HG03432 (cell line): ENCODE measurements around the gene DCC.
A peak's percentile ranks its signal among the peaks of the same experiment; 100 is the strongest.

Source experiments
- ATAC-seq: cut with Tn5 transposase; IDR thresholded peaks from one replicate; pipeline ENCODE4 v1.9.1; 2021; ENCODE audit warnings: mild to moderate bottlenecking, moderate library complexity; ENCODE audit not compliant: unreplicated experiment

The DCC gene

GRCh38 chr18:53541924-53542323 is 1201.9 kb downstream of the DCC start:
- no peak for ATAC-seq

- no peak for ATAC-seq
These were observed 1203.7 kb downstream of the DCC start for GRCh38 chr18:53543711-53544110.

- no peak for ATAC-seq
These were observed 1204.9 kb downstream of the DCC start for GRCh38 chr18:53544917-53545316.

GRCh38 chr18:53551868-53552426 is 1212.0 kb downstream of the DCC start:
- ATAC-seq: no peak

- no peak for ATAC-seq
These were observed 1213.0 kb downstream of the DCC start for GRCh38 chr18:53553030-53553429.

- no peak for ATAC-seq
These were observed 1216.5 kb downstream of the DCC start for GRCh38 chr18:53556450-53556849.

- ATAC-seq: no peak
These were observed 1220.5 kb downstream of the DCC start for GRCh38 chr18:53560546-53560945.

- ATAC-seq: no peak
These were observed 1226.6 kb downstream of the DCC start for GRCh38 chr18:53566626-53567025.

- ATAC-seq: peak; percentile 62
These were observed 1228.1 kb downstream of the DCC start for GRCh38 chr18:53567929-53568574.
